ENCODE results near the gene CD72. TPM values are rescaled to one million over a fixed set of nuclear protein-coding genes. Genes with fewer than 3 reads are reported as not detected.
"Not testable (repeated sequence)": the region's sequence is repeated elsewhere in the genome, so short reads cannot be mapped to it uniquely, and the experiment has no call there.

CD72 gene
- polyA plus RNA-seq, 1 donor, result 2.6 TPM

DNA sequence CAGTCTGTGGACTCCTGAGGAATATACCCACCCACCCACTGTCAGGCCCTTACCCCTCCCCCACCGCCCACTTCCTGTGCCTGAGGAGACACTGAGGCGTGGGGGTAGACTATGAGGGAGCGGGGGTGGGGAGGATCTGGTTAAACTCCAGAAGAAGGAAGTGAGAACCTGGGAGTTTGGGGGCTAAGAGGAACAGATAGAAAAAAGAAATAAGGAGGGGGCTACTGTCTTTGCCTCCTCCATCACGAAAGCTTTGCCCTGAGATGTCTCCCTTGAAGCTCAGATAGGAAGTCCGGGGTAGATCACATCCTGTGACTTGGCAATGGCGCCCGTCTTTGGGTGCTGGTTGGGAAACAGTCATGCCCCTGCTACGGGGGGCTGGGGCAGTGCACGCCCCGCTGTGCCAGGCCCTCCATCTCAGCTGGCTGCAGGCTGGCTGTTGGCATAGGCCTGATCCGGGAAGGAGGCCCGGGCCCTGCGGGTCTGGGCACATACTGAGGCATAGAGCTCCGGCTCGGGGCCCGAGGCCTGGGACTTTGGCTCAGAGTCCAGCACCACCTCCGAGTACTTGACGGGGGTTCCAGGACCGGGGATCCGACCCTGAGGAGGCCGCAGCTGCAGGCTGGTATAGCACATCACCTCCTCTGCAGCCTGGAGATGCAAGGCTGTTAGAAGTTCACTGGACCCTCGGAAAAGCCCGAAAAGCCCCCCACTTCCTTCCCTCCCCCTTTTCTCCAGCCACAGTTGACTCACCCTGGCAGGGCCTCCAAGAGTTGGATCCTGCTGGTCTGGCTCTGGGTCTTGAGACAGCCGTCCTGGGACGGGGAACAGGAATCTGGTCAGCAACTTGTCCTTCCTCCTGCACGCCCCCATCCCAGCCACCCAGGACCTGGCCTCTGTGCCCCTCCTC lies 31.5 kb upstream of the CD72 start:
- DNase-seq (ENCODE audit: low read depth), result no peak

DNA sequence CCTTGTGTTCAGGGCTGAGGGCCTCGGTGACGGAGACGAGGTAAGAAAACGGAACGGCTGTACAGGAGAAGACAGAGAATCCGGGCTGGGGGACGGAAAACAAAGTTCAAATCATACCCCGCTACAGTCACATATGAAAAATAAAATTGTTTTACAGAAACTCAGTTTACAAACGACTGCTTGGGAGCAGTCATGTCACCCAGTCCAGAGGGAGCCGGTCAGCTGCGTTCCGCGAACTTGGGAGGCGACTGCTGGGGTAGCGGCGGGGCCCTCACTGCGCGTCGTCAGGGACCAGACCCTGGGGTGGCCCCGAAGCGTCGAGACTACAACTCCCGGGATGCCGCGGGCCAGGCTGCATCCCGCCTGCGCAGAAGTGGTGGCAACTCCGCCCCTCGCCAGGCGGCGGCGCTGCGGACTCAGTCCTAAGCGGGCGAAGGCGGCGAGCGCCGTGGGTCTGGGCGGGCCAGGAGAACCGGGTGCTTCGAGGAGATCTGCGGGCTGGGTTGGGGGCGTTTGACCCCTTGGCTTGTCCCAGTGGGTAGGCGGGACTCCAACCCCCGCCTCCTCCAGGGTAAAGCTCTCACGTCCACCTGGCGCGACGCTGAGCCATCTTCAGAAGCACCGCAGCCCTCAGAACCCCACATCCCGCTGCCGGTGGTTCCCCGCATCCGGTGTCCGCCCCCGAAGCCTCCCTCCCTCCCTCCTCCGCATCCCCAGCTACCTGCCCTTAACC lies 28.5 kb upstream of the CD72 start:
- DNase-seq (ENCODE audit: low read depth), result peak; percentile 70

DNA sequence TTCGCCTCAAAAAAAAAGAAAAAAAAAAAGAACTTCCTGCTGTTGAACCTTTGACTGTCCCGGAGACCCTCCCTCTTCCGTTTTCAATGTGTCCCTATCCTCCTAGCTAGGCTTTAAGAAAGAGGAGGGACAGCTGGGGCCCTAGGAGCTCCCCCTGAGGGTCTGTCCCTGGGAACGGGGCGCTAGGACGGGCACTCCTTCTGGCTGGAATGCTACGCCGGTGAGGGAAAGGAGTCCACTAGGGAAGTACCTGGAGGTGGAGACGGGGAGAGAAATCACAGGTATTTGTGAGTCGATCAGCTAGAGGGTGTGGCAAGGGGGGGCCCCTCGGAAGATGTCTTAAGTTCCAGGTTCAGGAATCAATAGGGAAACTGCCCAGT lies 27.9 kb upstream of the CD72 start:
- no peak for DNase-seq (ENCODE audit: low read depth)

DNA sequence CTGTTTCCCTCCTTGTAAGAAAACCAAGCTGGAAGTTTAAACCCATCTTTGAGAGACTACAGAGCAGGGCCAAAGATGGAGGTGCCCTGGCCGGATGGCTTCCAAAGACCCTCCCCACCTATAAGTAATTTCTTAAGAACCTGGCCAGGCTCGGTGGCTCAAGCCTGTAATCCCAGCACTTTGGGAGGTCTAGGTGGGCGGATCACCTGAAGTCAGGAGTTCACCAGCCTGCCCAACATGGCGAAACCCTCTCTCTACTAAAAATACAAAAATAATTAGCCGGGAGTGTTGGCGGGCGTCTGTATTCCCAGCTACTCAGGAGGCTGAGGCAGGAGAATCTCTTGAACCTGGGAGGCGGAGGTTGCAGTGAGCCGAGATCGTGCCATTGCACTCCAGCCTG lies 27.5 kb upstream of the CD72 start:
- not testable (repeated sequence) for DNase-seq (ENCODE audit: low read depth)

DNA sequence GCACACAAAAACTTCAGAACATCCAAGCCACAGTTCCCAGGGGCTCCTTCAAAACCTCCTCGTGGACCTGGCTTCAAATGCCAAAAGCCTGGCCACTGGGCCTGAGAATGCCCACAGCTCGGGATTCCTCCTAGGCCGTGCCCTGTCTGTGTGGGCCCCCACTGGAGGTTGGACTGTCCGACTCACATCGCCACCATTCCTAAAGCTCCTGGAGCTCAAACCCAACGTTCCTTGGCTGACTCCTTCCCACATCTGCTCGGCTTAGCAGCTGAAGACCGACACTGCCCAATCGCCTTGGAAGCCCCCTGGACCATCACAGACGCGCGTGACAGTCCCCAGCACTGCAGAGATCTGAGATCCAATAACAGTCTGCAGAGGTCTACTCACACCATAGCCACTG lies 24.8 kb upstream of the CD72 start:
- DNase-seq (ENCODE audit: low read depth), result no peak

DNA sequence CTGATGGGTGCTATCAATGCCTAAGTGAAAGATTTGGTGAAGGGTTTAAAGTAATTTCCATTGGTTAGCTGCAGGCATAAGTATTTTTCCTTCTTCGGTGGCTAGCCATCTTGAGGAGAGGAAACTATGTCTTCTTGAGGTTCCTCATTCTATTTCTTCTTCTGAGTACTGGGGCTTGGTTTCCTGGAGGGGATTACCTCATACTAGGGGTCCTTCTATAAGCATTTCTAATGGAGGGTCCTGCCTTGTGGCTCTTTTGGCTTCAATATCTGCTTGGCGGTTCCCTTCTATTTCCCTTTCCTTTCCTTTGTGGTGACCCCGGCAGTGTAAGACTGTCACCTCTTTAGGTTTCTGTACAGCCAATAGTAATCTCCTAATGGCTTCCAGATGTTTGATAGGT lies 23.3 kb upstream of the CD72 start:
- DNase-seq (ENCODE audit: low read depth), result not testable (repeated sequence)

DNA sequence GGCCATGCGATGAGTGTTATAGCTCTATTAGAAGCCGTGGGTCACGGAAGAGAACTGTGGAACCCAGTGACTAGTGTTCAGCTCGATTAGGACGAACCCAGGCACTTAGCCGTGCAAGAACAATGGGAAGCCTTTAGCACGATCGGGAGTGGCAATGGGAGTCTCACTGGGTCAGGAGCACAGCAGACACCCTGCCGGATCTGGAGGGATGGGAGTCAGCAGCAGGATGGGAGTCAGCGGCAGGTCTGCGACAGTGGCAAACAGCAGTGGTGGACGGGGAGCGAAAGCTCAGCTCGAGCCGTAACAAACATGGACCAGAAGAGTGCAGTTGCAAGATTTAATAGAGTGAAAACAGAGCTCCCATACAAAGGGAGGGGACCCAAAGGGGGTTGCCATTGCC lies 22.2 kb upstream of the CD72 start:
- DNase-seq (ENCODE audit: low read depth), result not testable (repeated sequence)

DNA sequence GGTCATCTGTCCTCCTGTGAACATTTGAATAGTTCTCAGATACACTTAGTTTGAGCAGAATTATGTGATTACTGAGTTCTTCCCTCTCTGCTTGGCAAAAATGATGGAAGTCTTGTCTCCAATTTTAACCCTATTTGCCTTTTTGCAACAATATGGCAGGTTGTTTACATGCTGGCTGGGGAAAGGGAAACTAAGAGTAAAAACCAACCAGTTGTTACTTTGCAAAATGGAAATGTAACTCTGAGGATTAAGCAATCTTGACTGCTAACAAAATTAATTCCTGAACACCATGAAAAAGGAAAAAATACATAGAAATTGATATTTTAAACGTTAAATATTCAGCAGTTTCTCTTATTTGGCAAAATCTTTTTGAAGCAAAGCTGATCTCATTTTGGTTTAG lies 21.4 kb upstream of the CD72 start:
- DNase-seq (ENCODE audit: low read depth), result no peak

DNA sequence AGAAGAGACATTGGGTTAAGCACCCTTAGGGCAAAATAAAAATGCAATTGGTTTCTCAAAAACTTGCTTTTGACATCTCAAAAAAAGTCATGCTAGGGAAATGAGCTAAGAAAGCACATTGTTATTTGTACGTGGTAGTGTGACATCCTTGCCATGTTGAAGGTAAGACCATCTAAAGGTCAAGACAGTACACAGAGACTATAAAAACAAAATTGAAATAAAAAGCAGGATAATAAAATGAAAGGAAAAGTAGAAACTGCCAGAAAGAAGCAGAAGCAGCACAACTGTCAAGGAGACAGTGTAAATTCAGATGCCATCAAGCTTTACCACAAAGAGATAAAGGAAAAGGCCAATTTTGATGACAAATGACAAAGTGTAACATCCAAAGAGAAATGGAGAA lies 21.0 kb upstream of the CD72 start:
- not testable (repeated sequence) for DNase-seq (ENCODE audit: low read depth)

DNA sequence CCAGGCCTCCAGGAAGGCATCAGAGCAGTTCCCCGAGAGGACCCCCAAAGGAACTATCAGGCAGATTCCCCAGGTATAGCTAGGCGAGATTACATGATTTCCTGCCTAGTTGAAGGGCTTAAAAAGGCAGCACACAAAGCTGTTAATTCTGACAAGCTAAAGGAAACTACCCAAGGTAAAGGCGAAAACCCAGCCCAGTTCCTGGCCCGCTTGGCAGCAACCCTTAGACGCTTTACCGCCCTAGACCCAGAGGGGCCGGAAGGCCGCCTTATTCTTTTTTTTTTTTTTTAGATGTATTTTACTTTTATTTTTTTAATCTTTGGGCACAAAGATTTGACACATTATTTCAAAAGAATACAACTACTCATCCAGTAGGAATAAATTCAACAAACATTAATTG lies 20.5 kb upstream of the CD72 start:
- DNase-seq (ENCODE audit: low read depth), result not testable (repeated sequence)

DNA sequence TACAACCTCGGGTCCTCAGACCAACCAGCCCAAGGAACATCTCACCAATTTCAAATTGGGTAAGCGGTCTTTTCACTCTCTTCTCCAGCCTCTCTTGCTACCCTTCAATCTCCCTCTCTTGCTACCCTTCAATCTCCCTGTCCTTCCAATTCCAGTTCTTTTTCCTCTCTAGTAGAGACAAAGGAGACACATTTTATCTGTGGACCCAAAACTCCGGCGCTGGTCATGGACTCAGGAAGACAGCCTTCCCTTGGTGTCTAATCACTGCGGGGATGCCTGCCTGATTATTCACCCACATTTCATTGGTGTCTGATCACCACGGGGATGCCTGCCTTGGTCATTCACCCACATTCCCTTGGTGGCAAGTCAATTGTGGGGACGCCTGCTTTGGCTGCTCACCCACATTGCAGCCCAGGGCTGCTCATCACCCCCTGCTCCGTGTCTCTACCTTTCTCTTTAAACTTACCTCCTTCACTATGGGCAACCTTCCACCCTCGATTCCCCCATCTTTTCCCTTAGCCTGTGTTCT lies 19.3 kb upstream of the CD72 start:
- DNase-seq (ENCODE audit: low read depth), result not testable (repeated sequence)

DNA sequence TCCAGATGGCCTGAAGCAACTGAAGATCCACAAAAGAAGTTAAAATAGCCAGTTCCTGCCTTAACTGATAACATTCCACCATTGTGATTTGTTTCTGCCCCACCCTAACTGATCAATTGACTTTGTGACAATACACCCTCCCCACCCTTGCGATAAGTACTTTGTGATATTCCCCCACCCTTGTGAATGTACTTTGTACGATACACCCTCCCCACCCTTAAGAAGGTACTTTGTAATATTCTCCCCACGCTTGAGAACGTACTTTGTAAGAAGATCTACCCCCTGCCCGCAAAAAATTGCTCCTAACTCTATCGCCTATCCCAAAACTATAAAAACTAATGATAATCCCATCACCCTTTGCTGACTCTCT lies 18.6 kb upstream of the CD72 start:
- not testable (repeated sequence) for DNase-seq (ENCODE audit: low read depth)

DNA sequence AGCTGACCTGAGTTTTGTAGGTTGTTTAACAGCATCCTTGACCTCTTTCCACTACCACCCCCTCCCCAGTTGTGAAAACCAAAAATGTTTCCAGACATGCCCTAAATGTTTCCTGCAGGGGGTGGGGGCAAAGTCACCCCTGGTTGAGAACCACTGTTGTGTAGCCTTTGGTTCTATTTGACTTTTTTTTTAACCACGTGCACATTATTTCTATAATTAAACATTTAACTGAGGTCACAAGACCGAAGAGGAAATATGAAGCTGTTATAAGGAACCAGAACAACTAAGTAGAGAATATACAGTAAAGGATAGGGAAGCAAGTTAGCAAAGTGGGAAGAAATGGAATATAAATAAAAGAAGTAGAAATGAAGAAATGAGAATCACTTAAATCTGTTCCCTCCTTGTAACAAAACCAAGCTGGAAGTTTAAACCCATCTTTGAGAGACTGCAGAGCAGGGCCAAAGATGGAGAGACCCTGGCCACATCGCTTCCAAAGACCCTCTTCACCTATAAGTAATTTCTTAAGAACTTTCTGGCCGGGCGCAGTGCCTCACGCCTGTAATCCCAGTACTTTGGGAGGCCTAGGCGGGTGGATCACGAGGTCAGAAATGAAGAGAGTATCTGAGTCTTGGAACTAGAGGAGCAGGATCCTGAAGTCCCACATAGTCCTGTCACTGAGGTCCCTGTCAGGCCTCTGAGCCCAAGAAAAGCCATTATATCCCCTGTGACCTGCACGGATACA lies 18.1 kb upstream of the CD72 start:
- no peak for DNase-seq (ENCODE audit: low read depth)

DNA sequence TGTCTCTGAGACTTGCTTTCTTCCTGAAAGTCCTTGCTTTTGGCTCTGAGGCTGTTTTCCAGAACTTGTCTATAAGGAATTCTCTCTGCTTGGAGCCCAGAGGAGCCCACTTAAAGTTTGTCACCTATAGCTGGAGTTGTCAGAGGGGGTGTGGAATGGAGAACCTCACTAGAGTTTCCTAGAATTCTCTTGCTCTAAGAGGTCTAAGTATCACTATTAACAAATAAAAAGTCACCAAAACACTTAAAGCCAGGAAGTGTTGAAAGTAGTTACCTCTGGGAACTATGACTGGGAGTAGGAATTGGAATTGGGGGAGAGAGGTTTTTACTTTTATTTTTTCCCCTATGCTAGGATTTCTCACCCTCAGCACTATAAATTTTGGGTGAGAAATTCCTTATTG lies 17.5 kb upstream of the CD72 start:
- no peak for DNase-seq (ENCODE audit: low read depth)

DNA sequence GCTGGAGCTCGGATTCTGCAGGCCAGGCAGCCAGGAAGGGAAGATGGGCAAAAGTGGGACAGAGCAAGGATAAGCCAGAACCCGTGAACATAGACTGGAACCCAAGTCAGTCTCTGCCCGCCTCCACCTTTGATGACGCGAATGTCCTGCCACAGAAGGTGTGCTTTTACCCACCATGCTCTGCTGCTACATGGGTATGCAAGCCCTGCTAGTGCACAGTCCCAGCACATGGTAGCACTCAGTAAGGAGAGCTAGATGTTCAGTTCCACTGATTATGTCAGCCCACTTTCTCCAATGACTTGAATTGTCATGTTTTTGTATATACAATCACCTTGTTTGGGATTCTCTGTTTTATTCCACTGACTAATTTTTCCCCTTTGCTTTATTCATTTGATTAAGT lies 11.4 kb upstream of the CD72 start:
- no peak for DNase-seq (ENCODE audit: low read depth)

DNA sequence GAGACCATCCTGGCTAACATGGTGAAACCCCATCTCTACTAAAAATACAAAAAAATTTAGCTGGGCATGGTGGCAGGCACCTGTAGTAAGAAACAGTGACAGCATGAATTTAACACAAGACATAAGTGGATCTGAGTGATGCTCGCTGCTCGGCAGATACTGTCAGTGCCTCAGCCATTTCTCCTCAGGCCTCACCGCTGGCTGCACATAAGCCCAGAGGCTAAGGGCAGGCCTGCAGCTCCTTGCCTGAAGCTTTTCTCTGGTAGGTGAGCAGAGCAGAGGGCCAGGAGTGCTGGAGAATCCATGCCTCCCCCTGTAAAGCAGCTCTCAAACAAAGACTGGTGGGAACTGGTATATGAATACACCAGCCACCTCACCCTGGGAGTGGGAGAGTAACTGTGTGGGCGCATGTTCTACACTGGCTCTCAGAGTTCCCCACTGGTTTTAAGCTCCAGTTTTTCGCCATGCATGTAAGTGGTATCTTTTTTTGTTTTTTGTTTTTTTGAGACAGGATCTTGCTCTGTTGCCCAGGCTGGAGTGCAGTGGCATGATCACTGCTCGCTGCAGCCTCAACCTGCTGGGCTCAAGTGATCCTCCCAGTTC lies 10.3 kb upstream of the CD72 start:
- DNase-seq (ENCODE audit: low read depth), result no peak

DNA sequence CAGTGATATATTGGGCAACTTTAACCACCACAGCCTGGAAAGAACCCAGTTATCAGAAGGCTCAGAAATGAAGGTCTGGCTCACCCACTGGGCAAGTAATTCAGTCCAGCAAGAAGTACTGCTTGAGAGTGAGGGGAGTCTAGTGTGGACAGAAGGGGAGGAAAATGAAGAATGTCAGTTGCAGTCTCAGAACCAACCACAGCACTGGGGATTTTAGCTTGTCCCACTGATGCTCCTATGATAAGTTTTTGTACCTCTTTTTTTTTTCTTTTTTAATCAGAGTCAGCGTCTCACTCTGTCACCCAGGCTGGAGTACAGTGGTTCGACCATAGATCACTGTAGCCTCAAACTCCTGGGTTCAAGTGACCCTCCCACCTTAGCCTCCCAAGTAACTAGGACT lies 9.4 kb upstream of the CD72 start:
- no peak for DNase-seq (ENCODE audit: low read depth)

DNA sequence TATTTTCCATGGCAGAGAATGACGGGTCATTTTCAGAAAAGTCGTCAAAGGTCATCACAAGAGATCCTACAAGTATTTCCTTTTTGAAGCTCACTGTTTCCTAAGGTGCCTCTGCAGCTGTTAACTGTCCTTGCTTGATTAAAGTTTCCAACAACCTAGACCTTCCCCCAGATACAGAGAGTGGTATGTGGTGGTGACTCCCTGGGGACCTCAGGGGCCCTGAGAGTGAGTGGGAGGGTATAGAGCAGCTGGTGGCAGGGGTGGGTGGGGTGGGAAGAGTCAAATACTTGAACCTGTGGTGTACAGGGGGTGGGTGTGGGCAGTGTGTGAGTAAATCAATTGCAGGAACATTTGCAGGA lies 1.6 kb upstream of the CD72 start:
- DNase-seq (ENCODE audit: low read depth), result no peak

DNA sequence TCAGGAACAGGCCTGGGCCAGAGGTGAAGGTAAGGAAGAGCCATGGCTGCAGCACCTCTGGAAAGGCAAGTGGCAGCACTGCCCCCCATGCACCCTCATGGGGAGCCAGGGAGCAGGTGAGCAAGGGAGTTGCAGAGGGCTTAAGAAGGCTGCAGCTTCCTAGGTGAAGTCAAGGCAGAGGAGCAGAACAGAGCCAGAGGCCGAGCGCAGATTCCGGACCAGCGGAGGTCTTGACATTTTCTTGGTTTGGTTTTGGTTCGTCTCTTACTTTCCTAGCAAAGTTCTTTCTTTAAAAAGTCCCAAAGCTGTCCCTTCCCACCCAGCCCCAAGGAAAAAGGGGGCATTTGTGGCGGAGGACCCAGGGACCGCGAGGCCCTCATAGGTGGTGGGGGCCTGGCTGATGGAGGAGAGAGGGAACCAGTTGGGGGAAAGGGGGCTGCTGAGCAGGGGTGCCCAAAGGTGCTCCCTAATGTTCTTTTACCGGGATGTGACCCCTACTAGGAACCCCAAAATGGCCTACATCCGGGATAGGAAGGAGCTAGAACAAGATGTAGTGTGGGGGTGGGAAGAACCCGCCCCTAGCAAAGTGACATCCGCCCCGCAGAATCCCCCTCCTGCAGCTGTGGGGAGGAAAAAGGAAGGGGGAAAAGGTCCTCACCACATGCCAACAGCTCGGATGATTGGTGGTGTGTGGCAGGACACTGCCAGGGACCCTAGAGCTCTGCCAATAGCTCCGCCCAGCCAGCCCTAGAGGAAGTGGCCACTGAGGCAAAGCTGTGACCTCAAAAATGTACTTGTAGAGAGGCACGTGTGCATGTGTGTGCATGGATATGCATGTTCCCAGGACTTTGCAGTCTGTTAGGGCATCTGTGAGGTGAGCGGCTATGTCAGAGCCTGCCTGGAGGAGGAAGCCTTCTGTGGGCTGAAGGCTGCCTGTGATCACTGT lies 914 bp upstream of the CD72 start:
- DNase-seq (ENCODE audit: low read depth), result no peak

DNA sequence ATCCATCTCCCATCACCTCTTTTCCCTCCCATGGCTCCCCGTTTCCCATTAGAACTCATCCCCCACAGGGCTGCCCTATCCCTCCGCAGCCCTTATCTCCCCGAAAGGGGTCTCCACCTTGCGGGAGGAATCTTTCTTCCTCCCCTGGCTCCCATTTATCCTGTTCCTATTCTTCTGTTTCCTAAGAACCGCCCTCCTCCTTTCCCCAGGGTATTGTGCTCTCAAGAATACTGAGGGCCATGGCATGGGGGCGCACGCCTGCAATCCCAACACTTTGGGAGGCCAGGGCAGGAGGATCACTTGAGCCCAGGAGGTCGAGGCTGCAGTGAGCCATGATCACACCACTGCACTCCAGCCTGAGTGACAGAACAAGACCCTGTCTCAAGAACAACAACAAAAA lies 665 bp downstream of the CD72 start:
- DNase-seq (ENCODE audit: low read depth), result no peak

Measured in forelimb muscle (tissue), 1 donor.